Pancreas (tissue), 10 donors: ENCODE results near the gene ABI3BP. TPM values are rescaled to one million over a fixed set of nuclear protein-coding genes. Genes with fewer than 3 reads are reported as not detected.

Experiments
- ATAC-seq, 4 donors: fragments of 200-7000 bp; cut with Tn5 transposase; one replicate each; pipeline versions ENCODE4 v1.8.0 to v1.9.1; 2020; ENCODE audit warnings: mild to moderate bottlenecking in 4 of 4, moderate library complexity in 4 of 4
- DNase-seq, 6 donors: peaks; one replicate each; pipeline ENCODE4 v3.0.0-alpha.2; 2020
- FAIRE-seq: peaks from 2 replicates; lab custom pipeline; 2012; peaks lifted over from hg19 to GRCh38; lab: Jason Lieb, UNC
- H3K27ac ChIP-seq, 4 donors: fragments of 200-600 bp; sonication (generic); 1 replicate in 3 of 4; 2 replicates in 1 of 4; pipeline versions ENCODE4 v1.5.0 to v1.8.0; 2020
- H3K27me3 ChIP-seq, 4 donors: fragments of 200-600 bp; one replicate each; pipeline ENCODE4 v1.8.0; 2021
- H3K36me3 ChIP-seq, 3 donors: fragments of 200-600 bp; sonication (generic) in 1 of 3; one replicate each; pipeline versions ENCODE4 v1.5.0 to v1.8.0; 2020 to 2021
- H3K4me1 ChIP-seq, 3 donors: fragments of 200-600 bp; one replicate each; pipeline ENCODE4 v1.8.0; 2021
- H3K4me3 ChIP-seq, 4 donors: fragments of 200-600 bp; sonication (generic) in 2 of 4; one replicate each; pipeline versions ENCODE4 v1.5.0 to v1.8.0; 2020 to 2021
- H3K9me3 ChIP-seq, 4 donors: fragments of 200-600 bp; one replicate each; pipeline ENCODE4 v1.8.0; 2021
- WGBS, 2 donors: extraction: QIAGEN DNeasy Blood & Tissue Kit; methylation state at CpG; one replicate each; pipeline ENCODE4 v1.1.7; 2013; 5-methylcytosine and 5-hydroxymethylcytosine counted together
- intact Hi-C, 3 donors: fragments of 100-400 bp; cut with DNase I; formaldehyde crosslinking; loops; one replicate each; pipeline versions ENCODE4 v1.11.1 to v1.14.2; 2022
- polyA plus RNA-seq, 2 donors: library from polyadenylated mRNA; stranded (reverse); fragments of 200-250 nt; gene quantifications; one replicate each; pipeline ENCODE4 v1.2.3, GENCODE V29; 2013
- total RNA-seq, 6 donors: library from RNA; stranded (reverse); fragmentation: NEBNext Ultra II Directional in 4 of 6; extraction: Animal tissue kit (Norgen Biotek cat#: 25700) in 4 of 6; gene quantifications; one replicate each; pipeline versions ENCODE4 v1.2.1 to v1.2.4, GENCODE V29; 2021 to 2023
- TF ChIP-seq, protein P1 (sequence below), 4 donors: fragments of 200-600 bp; sonication (generic) in 3 of 4; IDR thresholded peaks; one replicate each; pipeline versions ENCODE4 v1.5.0 to v1.8.0; 2021; ENCODE audit warnings: antibody characterized with exemption in 4 of 4
- donor health status: healthy with polysubstance abuse.
- donor health status: DM: no; HTN: no; CAD: no; lungs with moderate emphysema.
- donor health status: DM: no; HTN: no; CAD: no.
- donor health status: control.
- donor health status: control.
- donor health status: Bipolar disorder and iron deficiency.
- donor health status: DM: yes; HTN: yes; CAD: no.
- donor health status: DM: no; HTN: no; CAD: no.
- donor health status: DM: no; HTN: no; CAD: no.
- donor health status: DM: yes; HTN: yes; CAD: no.

The ABI3BP gene
- total and polyA plus RNA-seq, 8 donors, result 2.6 to 25.3 (median 5.8) TPM

DNA sequence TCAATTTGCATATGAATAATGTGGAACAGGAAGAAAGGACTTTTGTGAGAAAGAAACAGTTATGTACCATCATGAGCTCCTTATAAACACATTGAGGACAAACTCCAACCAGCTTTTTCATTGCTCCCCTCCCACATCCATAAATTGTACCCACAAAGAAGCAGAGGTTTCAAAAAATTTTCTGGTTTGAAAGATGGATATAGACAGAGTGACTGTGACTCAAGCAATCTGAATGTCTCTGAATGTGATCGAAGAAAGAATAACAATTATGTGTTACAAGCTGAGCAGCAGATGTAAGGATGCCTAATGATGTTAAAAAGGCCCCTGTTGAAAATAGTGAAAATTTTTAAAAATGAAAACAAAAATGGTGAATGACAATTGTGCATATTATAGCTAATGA lies 156.6 kb downstream of the ABI3BP start:
- Histone ChIP-seq H3K4me3 (no peak overlapping the region), H3K27me3 (no peaks in the 10 kb centered on the region), H3K36me3 (no peaks in the 10 kb centered on the region), H3K4me1 (no peaks in the 10 kb centered on the region), H3K27ac (no peak overlapping the region), H3K9me3 (no peaks in the 10 kb centered on the region)
- intact Hi-C loops, result no loop called here
- no peak for DNase-seq
- no peak for ATAC-seq
- TF ChIP-seq, protein P1, sequence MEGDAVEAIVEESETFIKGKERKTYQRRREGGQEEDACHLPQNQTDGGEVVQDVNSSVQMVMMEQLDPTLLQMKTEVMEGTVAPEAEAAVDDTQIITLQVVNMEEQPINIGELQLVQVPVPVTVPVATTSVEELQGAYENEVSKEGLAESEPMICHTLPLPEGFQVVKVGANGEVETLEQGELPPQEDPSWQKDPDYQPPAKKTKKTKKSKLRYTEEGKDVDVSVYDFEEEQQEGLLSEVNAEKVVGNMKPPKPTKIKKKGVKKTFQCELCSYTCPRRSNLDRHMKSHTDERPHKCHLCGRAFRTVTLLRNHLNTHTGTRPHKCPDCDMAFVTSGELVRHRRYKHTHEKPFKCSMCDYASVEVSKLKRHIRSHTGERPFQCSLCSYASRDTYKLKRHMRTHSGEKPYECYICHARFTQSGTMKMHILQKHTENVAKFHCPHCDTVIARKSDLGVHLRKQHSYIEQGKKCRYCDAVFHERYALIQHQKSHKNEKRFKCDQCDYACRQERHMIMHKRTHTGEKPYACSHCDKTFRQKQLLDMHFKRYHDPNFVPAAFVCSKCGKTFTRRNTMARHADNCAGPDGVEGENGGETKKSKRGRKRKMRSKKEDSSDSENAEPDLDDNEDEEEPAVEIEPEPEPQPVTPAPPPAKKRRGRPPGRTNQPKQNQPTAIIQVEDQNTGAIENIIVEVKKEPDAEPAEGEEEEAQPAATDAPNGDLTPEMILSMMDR (IDR thresholded peaks at IDR 0.05), result no peak
- WGBS, 2 donors, result 90 to 97% methylated on average over 1 of the region's 1 CpG
- no peak for FAIRE-seq

DNA sequence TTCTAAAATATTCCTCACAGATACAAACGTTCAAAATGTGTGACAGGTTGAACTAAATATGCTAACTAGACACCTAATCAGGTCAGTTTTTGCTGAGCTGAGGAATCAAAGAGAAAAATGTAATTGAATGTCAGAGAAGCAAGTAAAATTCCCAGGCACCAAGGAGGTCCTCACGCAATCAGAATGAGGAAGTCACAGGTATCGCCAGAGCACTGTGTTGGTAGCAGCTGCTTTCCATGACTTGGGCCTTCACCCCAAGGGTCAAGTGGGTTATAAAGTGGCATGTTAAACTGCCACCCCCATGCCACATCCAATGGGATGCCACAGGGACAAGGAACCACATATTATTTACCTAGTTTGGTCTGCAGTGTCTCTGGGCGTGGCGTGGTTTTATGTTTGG lies 158.9 kb downstream of the ABI3BP start:
- no peaks in the 10 kb centered on the region for H3K9me3 ChIP-seq
- no peak for DNase-seq
- TF ChIP-seq, protein P1 (IDR thresholded peaks at IDR 0.05), result no peak
- H3K4me1 ChIP-seq, result no peaks in the 10 kb centered on the region
- no peaks in the 10 kb centered on the region for H3K27me3 ChIP-seq
- H3K36me3 ChIP-seq, result no peaks in the 10 kb centered on the region
- no peak overlapping the region for H3K4me3 ChIP-seq
- no peak for FAIRE-seq
- intact Hi-C loops, result no loop called here
- ATAC-seq, result no peak
- no peak overlapping the region for H3K27ac ChIP-seq
- WGBS, 2 donors, result 77 to 79% methylated on average over 5 of the region's 5 CpGs

DNA sequence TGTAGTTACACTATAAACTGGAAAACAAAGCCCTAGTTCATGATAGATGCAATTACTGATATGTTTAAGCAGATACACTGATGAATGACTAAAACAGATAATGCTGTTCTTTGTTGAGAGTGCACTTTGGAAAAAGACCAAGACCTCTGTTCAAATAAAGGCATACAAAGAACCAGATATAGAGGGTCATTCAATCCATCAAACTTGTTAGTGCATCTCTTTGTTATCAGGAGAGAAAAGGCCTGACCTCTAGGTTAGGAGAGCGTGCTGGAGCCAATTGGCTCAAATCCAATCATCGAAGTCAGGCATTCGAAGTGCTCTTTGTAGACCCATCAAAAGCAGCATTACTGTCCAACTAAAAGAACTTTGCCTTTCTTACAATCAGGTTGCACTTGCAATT lies 159.7 kb downstream of the ABI3BP start:
- no peak for DNase-seq
- intact Hi-C loops, result no loop called here
- FAIRE-seq, result no peak

DNA sequence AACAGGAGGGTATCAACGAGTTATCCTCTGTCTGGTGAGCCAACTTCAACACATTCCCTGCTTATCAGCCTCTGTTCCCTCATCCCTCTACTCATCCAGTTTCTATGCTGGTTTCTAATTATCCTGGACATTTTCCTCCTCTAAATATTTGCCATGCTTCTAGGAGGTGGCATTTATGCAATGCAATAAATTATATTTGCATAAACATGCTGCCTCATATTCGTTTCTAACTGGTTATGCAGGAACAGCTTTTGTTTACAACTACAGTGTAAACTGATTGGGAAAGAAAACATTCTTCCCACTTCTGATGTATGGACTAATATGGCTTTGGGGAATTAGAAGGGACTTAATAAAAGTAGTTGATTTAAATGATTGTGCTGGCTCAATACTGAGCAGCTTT lies 161.6 kb downstream of the ABI3BP start:
- no peak for DNase-seq
- Histone ChIP-seq H3K9me3 (no peaks in the 10 kb centered on the region), H3K4me1 (no peaks in the 10 kb centered on the region), H3K27ac (no peak overlapping the region), H3K4me3 (no peak overlapping the region), H3K36me3 (no peaks in the 10 kb centered on the region), H3K27me3 (no peaks in the 10 kb centered on the region)
- 36 to 38% methylated on average over 2 of the region's 2 CpGs for WGBS, 2 donors
- intact Hi-C loops, result no loop called here
- no peak for FAIRE-seq
- no peak for ATAC-seq
- TF ChIP-seq, protein P1 (IDR thresholded peaks at IDR 0.05), result no peak

More for the DNA sequence above, 159.7 kb downstream of the ABI3BP start:
- H3K36me3 ChIP-seq, result no peaks in the 10 kb centered on the region
- peak in 1 of 4 donors; percentile 35 for ATAC-seq
- H3K27ac ChIP-seq, result no peak overlapping the region
- H3K4me1 ChIP-seq, result no peaks in the 10 kb centered on the region
- no peaks in the 10 kb centered on the region for H3K27me3 ChIP-seq
- 16 to 24% methylated on average over 3 of the region's 3 CpGs for WGBS, 2 donors
- no peaks in the 10 kb centered on the region for H3K9me3 ChIP-seq
- TF ChIP-seq, protein P1 (IDR thresholded peaks at IDR 0.05), result no peak
- no peak overlapping the region for H3K4me3 ChIP-seq

DNA sequence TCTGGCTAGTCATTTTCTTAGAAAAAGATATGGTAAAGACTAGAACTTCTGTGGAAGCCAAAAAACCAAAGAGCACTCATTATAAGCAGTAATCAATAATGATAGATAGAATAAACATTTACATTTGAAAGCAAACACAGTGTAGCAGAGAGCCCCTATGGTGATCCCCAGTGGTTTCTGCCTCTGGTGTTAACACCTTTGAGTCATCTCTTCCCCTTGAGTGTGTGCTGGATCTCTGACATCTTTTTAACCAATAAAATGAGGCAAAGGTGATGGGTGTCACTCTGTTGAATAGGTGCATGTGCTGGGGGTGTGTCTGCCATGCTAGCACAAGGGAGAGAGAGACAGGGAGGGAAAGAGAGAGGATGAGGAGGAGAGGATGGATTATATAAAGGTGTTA lies 162.3 kb downstream of the ABI3BP start:
- intact Hi-C loops, result no loop called here
- no peak for FAIRE-seq

More for the DNA sequence above, 162.3 kb downstream of the ABI3BP start:
- ATAC-seq (no peak), DNase-seq (no peak)
- H3K36me3 ChIP-seq, result no peaks in the 10 kb centered on the region
- TF ChIP-seq, protein P1 (IDR thresholded peaks at IDR 0.05), result no peak
- H3K4me3 ChIP-seq, result no peak overlapping the region
- no peaks in the 10 kb centered on the region for H3K9me3 ChIP-seq
- H3K27me3 ChIP-seq, result no peaks in the 10 kb centered on the region
- H3K27ac ChIP-seq, result no peak overlapping the region
- H3K4me1 ChIP-seq, result no peaks in the 10 kb centered on the region
